NCI-H774 (cell line): ENCODE data around the gene GOLGA3.
"Not testable (repeated sequence)": the region's sequence is repeated elsewhere in the genome, so short reads cannot be mapped to it uniquely, and the experiment has no call there.

ENCODE experiments used
- DNase-seq: peaks from one replicate; lab custom pipeline; 2025; lab: John Stamatoyannopoulos, UW

GOLGA3 gene

GRCh38 chr12:132812631-132813305, 15.9 kb downstream of the GOLGA3 start:
- DNase-seq = no peak

GRCh38 chr12:132809391-132809790, 19.3 kb downstream of the GOLGA3 start:
- DNase-seq = not testable (repeated sequence)

- DNase-seq = no peak
These were observed 21.2 kb downstream of the GOLGA3 start for GRCh38 chr12:132807295-132808092.

GRCh38 chr12:132806857-132807256, 21.8 kb downstream of the GOLGA3 start:
- DNase-seq = no peak

GRCh38 chr12:132804426-132804861, 24.2 kb downstream of the GOLGA3 start:
- no peak for DNase-seq

- no peak for DNase-seq
These were observed 24.8 kb downstream of the GOLGA3 start for GRCh38 chr12:132803888-132804287.

- no peak for DNase-seq
These were observed 25.5 kb downstream of the GOLGA3 start for GRCh38 chr12:132803125-132803524.

- no peak for DNase-seq
These were observed 26.9 kb downstream of the GOLGA3 start for GRCh38 chr12:132801741-132802140.

- no peak for DNase-seq
These were observed 29.8 kb downstream of the GOLGA3 start for GRCh38 chr12:132798836-132799235.

- DNase-seq = no peak
These were observed 30.7 kb downstream of the GOLGA3 start for GRCh38 chr12:132797820-132798570.

- no peak for DNase-seq
These were observed 32.8 kb downstream of the GOLGA3 start for GRCh38 chr12:132795847-132796246.

- DNase-seq = not testable (repeated sequence)
These were observed 36.7 kb downstream of the GOLGA3 start for GRCh38 chr12:132791940-132792339.

GRCh38 chr12:132789099-132789471, 39.6 kb downstream of the GOLGA3 start:
- DNase-seq = no peak

GRCh38 chr12:132788375-132789098, 40.1 kb downstream of the GOLGA3 start:
- no peak for DNase-seq

- no peak for DNase-seq
These were observed 40.8 kb downstream of the GOLGA3 start for GRCh38 chr12:132787877-132788276.

- no peak for DNase-seq
These were observed 42.5 kb downstream of the GOLGA3 start for GRCh38 chr12:132786192-132786591.

- DNase-seq = no peak
These were observed 44.1 kb downstream of the GOLGA3 start for GRCh38 chr12:132784580-132784979.

- no peak for DNase-seq
These were observed 44.6 kb downstream of the GOLGA3 start for GRCh38 chr12:132783917-132784531.

- DNase-seq = no peak
These were observed 46.7 kb downstream of the GOLGA3 start for GRCh38 chr12:132781938-132782337.

- no peak for DNase-seq
These were observed 48.8 kb downstream of the GOLGA3 start for GRCh38 chr12:132779781-132780353.

GRCh38 chr12:132777614-132778013, 51.1 kb downstream of the GOLGA3 start:
- DNase-seq = no peak
